ENCODE data around the gene A1BG.

DNA sequence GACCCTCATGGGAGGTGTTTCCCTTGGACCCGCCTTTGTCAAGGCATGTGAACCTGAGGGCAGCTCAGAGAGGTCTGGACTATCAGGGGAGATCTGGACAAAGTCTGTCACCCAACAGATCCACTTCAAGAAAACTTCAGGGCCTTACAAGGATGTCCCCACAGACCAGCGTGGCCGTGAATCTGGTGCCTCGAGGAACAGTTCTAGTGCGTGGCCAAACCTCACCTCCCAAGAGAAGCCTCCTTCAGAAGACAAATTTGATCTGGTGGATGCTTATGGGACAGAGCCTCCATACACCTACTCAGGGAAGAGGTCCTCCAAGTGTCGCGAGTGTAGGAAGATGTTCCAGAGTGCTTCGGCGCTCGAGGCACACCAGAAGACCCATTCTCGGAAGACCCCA, 15.0 kb downstream of the A1BG start:
- no peak for TF ChIP-seq POLR2A (IDR thresholded peaks at IDR 0.05)
- TF ChIP-seq, protein P1, sequence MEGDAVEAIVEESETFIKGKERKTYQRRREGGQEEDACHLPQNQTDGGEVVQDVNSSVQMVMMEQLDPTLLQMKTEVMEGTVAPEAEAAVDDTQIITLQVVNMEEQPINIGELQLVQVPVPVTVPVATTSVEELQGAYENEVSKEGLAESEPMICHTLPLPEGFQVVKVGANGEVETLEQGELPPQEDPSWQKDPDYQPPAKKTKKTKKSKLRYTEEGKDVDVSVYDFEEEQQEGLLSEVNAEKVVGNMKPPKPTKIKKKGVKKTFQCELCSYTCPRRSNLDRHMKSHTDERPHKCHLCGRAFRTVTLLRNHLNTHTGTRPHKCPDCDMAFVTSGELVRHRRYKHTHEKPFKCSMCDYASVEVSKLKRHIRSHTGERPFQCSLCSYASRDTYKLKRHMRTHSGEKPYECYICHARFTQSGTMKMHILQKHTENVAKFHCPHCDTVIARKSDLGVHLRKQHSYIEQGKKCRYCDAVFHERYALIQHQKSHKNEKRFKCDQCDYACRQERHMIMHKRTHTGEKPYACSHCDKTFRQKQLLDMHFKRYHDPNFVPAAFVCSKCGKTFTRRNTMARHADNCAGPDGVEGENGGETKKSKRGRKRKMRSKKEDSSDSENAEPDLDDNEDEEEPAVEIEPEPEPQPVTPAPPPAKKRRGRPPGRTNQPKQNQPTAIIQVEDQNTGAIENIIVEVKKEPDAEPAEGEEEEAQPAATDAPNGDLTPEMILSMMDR (IDR thresholded peaks at IDR 0.05): no peak
